Left ventricle myocardium inferior (tissue), 1 donor: Measurements from ENCODE around the gene FBXL14. TPM values are rescaled to one million over a fixed set of nuclear protein-coding genes. Genes with fewer than 3 reads are reported as not detected.

ENCODE experiments used
- DNase-seq: peaks from one replicate; pipeline ENCODE4 v3.0.0-alpha.2; 2020
- H3K27ac ChIP-seq: fragments of 200-600 bp; replicated peaks from 2 replicates; pipeline ENCODE4 v1.8.0; 2021
- H3K27me3 ChIP-seq: fragments of 200-600 bp; 2 replicates; pipeline ENCODE4 v1.8.0; 2021; ENCODE audit warnings: low read depth
- H3K36me3 ChIP-seq: fragments of 200-600 bp; 2 replicates; pipeline ENCODE4 v1.8.0; 2021
- H3K4me1 ChIP-seq: fragments of 200-600 bp; 2 replicates; pipeline ENCODE4 v1.8.0; 2021
- H3K4me3 ChIP-seq: fragments of 200-600 bp; 2 replicates; pipeline ENCODE4 v1.8.0; 2021; ENCODE audit warnings: mild to moderate bottlenecking, moderate library complexity
- H3K9me3 ChIP-seq: fragments of 200-600 bp; replicated peaks from 2 replicates; pipeline ENCODE4 v1.8.0; 2021
- intact Hi-C: fragments of 100-400 bp; cut with micrococcal nuclease; formaldehyde crosslinking; loops from one replicate; pipeline ENCODE4 v1.11.0; 2022
- total RNA-seq: library from RNA; stranded (reverse); fragmentation: NEBNext Ultra II Directional; extraction: Animal tissue kit (Norgen Biotek cat#: 25700); gene quantifications from one replicate; pipeline ENCODE4 v1.2.1, GENCODE V29; 2021
- TF ChIP-seq, protein P1 (sequence below): fragments of 200-600 bp; IDR thresholded peaks from 2 replicates; pipeline ENCODE4 v1.8.0; 2021; ENCODE audit warnings: antibody characterized with exemption, mild to moderate bottlenecking, borderline replicate concordance
- donor health status: DM: no; HTN: yes; CAD: no; lungs with severe emphysema.

The FBXL14 gene
- total RNA-seq, 1 donor from 2014 or later, result 6.8 TPM

DNA sequence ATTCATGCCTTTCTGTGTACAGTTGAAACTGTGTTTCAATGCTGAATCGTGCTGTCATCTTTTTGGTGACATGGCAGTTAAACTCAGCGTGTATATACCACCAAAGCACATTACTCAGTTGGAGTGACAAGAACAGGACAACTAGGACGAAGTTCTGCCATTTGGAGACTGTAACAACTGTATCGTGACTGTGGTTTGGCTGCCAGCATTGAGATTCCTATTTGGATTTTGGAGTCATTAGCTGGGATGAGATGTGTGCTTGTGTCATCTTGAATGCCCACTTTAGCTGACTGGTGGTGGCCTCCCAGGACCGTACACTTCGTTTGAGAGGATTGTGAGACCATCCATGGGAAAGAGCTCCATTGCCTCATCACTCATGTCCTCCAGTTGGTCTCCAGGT lies 42.9 kb downstream of the FBXL14 start:
- H3K4me3 ChIP-seq, result no peak overlapping the region
- no peaks in the 10 kb centered on the region for H3K4me1 ChIP-seq
- no peaks in the 10 kb centered on the region for H3K9me3 ChIP-seq
- H3K36me3 ChIP-seq, result no peaks in the 10 kb centered on the region
- DNase-seq, result no peak
- H3K27me3 ChIP-seq, result no peaks in the 10 kb centered on the region
- H3K27ac ChIP-seq, result no peak overlapping the region
- TF ChIP-seq, protein P1, sequence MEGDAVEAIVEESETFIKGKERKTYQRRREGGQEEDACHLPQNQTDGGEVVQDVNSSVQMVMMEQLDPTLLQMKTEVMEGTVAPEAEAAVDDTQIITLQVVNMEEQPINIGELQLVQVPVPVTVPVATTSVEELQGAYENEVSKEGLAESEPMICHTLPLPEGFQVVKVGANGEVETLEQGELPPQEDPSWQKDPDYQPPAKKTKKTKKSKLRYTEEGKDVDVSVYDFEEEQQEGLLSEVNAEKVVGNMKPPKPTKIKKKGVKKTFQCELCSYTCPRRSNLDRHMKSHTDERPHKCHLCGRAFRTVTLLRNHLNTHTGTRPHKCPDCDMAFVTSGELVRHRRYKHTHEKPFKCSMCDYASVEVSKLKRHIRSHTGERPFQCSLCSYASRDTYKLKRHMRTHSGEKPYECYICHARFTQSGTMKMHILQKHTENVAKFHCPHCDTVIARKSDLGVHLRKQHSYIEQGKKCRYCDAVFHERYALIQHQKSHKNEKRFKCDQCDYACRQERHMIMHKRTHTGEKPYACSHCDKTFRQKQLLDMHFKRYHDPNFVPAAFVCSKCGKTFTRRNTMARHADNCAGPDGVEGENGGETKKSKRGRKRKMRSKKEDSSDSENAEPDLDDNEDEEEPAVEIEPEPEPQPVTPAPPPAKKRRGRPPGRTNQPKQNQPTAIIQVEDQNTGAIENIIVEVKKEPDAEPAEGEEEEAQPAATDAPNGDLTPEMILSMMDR, result no peak
- intact Hi-C loops, result no loop called here

DNA sequence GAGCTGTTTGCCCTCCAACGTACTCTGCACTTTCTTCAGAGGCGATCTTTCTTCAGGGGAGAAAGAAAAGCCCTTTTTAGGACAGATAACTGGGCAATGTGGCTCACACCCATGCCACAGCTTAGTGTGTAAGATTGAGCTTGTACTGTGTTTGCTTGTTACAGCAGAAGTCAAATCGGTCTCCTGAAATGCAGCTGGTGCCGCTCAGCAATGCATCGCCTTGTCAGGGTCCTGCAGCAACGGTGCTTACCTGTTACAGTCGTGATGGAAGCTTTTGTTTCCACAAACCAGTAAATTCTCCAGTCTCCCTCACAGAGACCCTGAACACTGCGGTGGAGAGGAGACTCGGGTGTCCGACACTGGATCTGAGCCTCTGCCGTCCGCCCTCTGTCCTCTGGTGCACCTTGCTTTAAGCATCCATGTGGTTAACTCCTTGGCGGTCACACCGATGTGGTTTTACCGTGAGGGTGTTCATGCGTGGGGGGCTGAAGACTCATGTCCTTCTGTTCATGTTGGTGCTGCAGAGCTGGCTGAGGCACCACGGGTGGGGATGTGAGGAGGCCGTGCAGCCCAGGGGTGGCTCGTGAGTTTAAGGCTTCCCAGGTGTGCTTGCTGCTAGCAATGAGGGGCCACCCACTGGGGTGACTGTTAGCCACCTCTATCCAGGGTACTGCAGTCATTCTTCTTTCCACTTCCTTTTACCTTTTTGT lies 47.3 kb downstream of the FBXL14 start:
- Histone ChIP-seq H3K27me3 (no peaks in the 10 kb centered on the region), H3K4me3 (no peak overlapping the region), H3K9me3 (peaks cover 11% of the 10 kb centered on the region), H3K36me3 (no peaks in the 10 kb centered on the region), H3K27ac (no peak overlapping the region), H3K4me1 (no peaks in the 10 kb centered on the region)
- TF ChIP-seq, protein P1, result no peak
- no peak for DNase-seq
- intact Hi-C loops, result no loop called here

DNA sequence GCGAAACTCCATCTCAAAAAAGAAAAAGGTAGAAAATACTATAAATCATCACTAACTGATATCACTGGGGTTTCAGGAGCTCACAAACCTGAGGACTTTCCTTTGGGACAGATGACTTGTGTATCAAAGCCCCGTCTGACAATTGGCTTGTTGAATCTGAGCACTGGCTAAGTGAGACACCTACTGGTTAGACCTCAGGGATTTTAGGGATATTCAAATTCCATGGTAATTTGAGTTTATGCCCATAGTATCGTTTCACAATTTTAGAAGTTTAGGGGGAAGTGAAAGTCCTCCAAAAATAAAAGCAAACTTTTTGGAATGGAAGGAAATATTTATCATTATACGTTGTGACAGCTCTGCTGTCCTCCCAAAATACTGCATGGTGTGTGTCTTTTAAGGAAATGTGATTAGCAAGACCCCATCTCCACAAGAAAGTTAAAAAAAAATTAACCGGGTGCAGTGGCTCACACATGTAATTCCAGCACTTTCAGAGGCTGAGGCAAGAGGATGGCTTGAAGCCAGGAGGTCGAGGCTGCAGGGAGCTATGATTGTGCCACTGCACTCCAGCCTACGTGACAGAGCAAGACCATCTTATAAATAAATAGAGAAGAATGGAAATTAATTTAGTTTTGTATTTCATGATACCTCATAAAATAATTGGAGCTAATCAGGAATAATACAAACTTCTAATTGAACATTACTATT lies 49.2 kb downstream of the FBXL14 start:
- H3K27me3 ChIP-seq, result no peaks in the 10 kb centered on the region
- TF ChIP-seq, protein P1, result peak; percentile 35
- no peaks in the 10 kb centered on the region for H3K4me1 ChIP-seq
- no peaks in the 10 kb centered on the region for H3K36me3 ChIP-seq
- DNase-seq, result peak; percentile 20
- peaks cover 11% of the 10 kb centered on the region for H3K9me3 ChIP-seq
- intact Hi-C loops, result no loop called here
- no peak overlapping the region for H3K27ac ChIP-seq
- no peak overlapping the region for H3K4me3 ChIP-seq

DNA sequence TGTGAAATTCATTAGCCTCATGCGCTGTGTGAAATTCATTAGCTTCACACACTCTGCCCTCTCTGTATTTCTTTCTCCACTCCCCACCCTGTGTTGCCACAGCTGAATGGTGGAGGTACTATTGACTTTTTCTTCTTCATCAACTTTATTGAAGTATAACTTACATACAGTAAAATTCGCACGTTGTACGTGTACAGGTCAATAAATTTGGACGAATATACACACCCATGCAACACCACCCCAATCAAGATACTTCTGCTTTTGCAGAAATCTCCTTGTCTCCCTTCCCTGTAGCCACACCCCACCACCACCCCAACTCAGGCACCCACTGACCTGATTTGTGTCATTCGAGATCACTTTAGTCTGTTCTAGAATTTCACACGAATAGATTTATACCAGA lies 51.8 kb downstream of the FBXL14 start:
- H3K36me3 ChIP-seq, result no peaks in the 10 kb centered on the region
- no peak for DNase-seq
- peaks cover 17% of the 10 kb centered on the region for H3K27me3 ChIP-seq
- intact Hi-C loops, result no loop called here
- H3K4me1 ChIP-seq, result no peaks in the 10 kb centered on the region
- H3K9me3 ChIP-seq, result peaks cover 11% of the 10 kb centered on the region
- TF ChIP-seq, protein P1, result no peak
- no peak overlapping the region for H3K4me3 ChIP-seq
- H3K27ac ChIP-seq, result no peak overlapping the region

DNA sequence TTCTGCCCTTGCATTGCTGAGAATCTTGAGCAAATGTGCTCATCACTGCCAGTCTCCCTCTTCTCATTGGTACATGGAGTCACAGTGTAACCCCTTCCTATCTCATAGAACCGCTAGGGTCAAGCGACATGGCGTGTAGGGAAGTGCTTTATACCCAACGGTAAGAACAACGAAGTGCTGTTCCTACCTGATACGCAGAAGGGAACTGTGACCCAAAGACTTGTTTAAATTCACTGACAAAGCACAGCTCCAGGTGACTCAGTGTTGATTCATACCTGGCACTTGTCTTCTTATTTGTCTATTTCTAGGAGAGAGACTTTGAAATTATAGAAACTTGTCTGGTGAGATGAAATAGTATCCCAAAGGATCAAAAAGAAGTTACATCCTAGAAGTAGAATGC lies 53.7 kb downstream of the FBXL14 start:
- H3K36me3 ChIP-seq, result no peaks in the 10 kb centered on the region
- intact Hi-C loops, result no loop called here
- no peaks in the 10 kb centered on the region for H3K4me1 ChIP-seq

More for the DNA sequence above, 53.7 kb downstream of the FBXL14 start:
- H3K27me3 ChIP-seq, result peaks cover 33% of the 10 kb centered on the region
- no peak for DNase-seq
- TF ChIP-seq, protein P1, result no peak
- no peak overlapping the region for H3K4me3 ChIP-seq
- no peak overlapping the region for H3K27ac ChIP-seq
- H3K9me3 ChIP-seq, result peaks cover 11% of the 10 kb centered on the region
